ENCODE data around the gene PSMF1. TPM values are rescaled to one million over a fixed set of nuclear protein-coding genes. Genes with fewer than 3 reads are reported as not detected.
"Not testable (repeated sequence)": the region's sequence is repeated elsewhere in the genome, so short reads cannot be mapped to it uniquely, and the experiment has no call there.

Gene PSMF1
- total and polyA plus RNA-seq, 9 donors = 33.4 to 163 (median 127) TPM

GRCh38 chr20:1215386-1216170 lies 97.2 kb downstream of the PSMF1 start:
- intact Hi-C loops (cut with DNase I) = loop anchor here in 2 of 4 donors (10.0 kb wide), 4 partner anchors 101 to 401 kb away; partner anchors contain the start of gene PSMF1 (in 1 of the 2)
- Histone ChIP-seq H3K4me1 (ENCODE audit: insufficient read depth) (no peaks in the 10 kb centered on the region), H3K4me3 (no peak overlapping the region), H3K9me3 (no peaks in the 10 kb centered on the region), H3K36me3 (no peaks in the 10 kb centered on the region), H3K27ac (no peak overlapping the region), H3K27me3 (no peaks in the 10 kb centered on the region)
- 72 to 75% (median 74%) methylated on average over 11 of the region's 11 CpGs for WGBS, 3 donors
- TF ChIP-seq POLR2A (IDR thresholded peaks at IDR 0.05) (no peak), EP300 (IDR thresholded peaks at IDR 0.05) (no peak), CTCF (IDR thresholded peaks at IDR 0.05) (no peak)
- DNase-seq = no peak

- H3K9me3 ChIP-seq; H3K4me3 ChIP-seq; H3K27me3 ChIP-seq; H3K36me3 ChIP-seq; DNase-seq; H3K27ac ChIP-seq; H3K4me1 ChIP-seq (ENCODE audit: insufficient read depth): not testable (repeated sequence)
- intact Hi-C loops (cut with DNase I) = loop anchor here in 2 of 4 donors (10.0 kb wide), 4 partner anchors 102 to 402 kb away; partner anchors contain the start of gene PSMF1 (in 1 of the 2)
- 67 to 69% (median 68%) methylated on average over 19 of the region's 19 CpGs for WGBS, 3 donors
Measured at GRCh38 chr20:1216527-1217427, 98.4 kb downstream of the PSMF1 start.

Other genes with a start within 250 kb of the PSMF1 start
- 10 to 100 TPM in 1 of 7 donors, 1 to 10 TPM in 4, under 1 TPM in 2; 0.58 to 10.7 (median 1.9) TPM for gene ANGPT4, start 202.3 kb upstream of the PSMF1 start, total RNA-seq
- gene ANGPT4, start 202.3 kb upstream of the PSMF1 start, polyA plus RNA-seq = 1 to 10 TPM; 3.0 to 3.7 TPM
- gene RSPO4, start 116.3 kb upstream of the PSMF1 start, total RNA-seq = under 1 TPM in 4 of 7 donors, not detected in 3; 0.07 to 0.53 (median 0.40) TPM
- under 1 TPM in 1 of 2 donors, not detected in 1; 0.04 TPM for gene RSPO4, start 116.3 kb upstream of the PSMF1 start, polyA plus RNA-seq
- 1 to 10 TPM in 4 of 7 donors, under 1 TPM in 2, not detected in 1; 0.33 to 1.7 (median 1.1) TPM for gene TMEM74B, start 66.4 kb downstream of the PSMF1 start, total RNA-seq
- under 1 TPM; 0.72 to 0.99 TPM for gene TMEM74B, start 66.4 kb downstream of the PSMF1 start, polyA plus RNA-seq
- under 1 TPM in 6 of 7 donors, not detected in 1; 0.18 to 0.38 (median 0.29) TPM for gene C20orf202, start 84.9 kb downstream of the PSMF1 start, total RNA-seq
- under 1 TPM; 0.22 to 0.58 TPM for gene C20orf202, start 84.9 kb downstream of the PSMF1 start, polyA plus RNA-seq
- not detected for gene RAD21L1, start 107.4 kb downstream of the PSMF1 start, total RNA-seq
- not detected for gene RAD21L1, start 107.4 kb downstream of the PSMF1 start, polyA plus RNA-seq
- gene SNPH, start 147.7 kb downstream of the PSMF1 start, total RNA-seq = 1 to 10 TPM; 2.4 to 6.8 (median 4.1) TPM
- 1 to 10 TPM; 1.5 to 1.7 TPM for gene SNPH, start 147.7 kb downstream of the PSMF1 start, polyA plus RNA-seq
- 10 to 100 TPM in 1 of 7 donors, 1 to 10 TPM in 6; 2.7 to 34.7 (median 4.0) TPM for gene SDCBP2, start 210.5 kb downstream of the PSMF1 start, total RNA-seq
- 1 to 10 TPM in 1 of 2 donors, under 1 TPM in 1; 0.92 to 3.4 TPM for gene SDCBP2, start 210.5 kb downstream of the PSMF1 start, polyA plus RNA-seq

All from ovary (tissue), 9 donors.